ENCODE results near the gene ARHGAP29.
"Not testable (repeated sequence)": the region's sequence is repeated elsewhere in the genome, so short reads cannot be mapped to it uniquely, and the experiment has no call there.

DNA sequence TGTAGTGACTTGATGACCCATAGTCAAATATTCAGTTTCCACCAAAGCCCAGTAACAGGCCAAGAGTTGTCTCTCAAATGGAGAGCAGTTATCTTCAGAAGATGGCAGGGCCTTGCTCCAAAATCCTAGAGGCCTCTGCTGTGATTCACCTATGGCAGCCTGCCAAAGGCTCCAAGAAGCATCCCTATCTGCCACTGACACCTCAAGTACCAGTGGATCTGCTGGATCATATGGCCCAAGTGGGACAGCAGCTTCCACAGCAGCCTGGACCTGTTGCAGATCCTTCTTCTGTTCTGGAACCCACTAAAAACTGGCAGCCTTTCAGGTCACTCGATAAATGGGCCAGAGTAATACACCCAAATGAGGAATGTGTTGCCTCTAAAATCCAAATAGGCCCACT, 73.3 kb downstream of the ARHGAP29 start:
- TF ChIP-seq, protein P1, sequence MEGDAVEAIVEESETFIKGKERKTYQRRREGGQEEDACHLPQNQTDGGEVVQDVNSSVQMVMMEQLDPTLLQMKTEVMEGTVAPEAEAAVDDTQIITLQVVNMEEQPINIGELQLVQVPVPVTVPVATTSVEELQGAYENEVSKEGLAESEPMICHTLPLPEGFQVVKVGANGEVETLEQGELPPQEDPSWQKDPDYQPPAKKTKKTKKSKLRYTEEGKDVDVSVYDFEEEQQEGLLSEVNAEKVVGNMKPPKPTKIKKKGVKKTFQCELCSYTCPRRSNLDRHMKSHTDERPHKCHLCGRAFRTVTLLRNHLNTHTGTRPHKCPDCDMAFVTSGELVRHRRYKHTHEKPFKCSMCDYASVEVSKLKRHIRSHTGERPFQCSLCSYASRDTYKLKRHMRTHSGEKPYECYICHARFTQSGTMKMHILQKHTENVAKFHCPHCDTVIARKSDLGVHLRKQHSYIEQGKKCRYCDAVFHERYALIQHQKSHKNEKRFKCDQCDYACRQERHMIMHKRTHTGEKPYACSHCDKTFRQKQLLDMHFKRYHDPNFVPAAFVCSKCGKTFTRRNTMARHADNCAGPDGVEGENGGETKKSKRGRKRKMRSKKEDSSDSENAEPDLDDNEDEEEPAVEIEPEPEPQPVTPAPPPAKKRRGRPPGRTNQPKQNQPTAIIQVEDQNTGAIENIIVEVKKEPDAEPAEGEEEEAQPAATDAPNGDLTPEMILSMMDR (IDR thresholded peaks at IDR 0.05) = not testable (repeated sequence)
- not testable (repeated sequence) for TF ChIP-seq CHD2 (IDR thresholded peaks at IDR 0.05; ENCODE audit: low read length, partially characterized antibody); CEBPB (IDR thresholded peaks at IDR 0.05)
